K562 (cell line): ENCODE measurements around the gene EPHB1. TPM values are rescaled to one million over a fixed set of nuclear protein-coding genes. Genes with fewer than 3 reads are reported as not detected.

Experiments used
- ATAC-seq: fragments of 200-7000 bp; cut with Tn5 transposase; 3 replicates; pipeline ENCODE4 v1.9.1; 2020; ENCODE audit warnings: moderate library complexity
- BruUV-seq: library from RNA; stranded (reverse); fragments of 400-500 nt; replicated peaks from 2 replicates; lab custom pipeline; 2021; lab: Mats Ljungman, UMichigan
- CTCF ChIA-PET: fragments of 300-600 bp; formaldehyde crosslinking; extraction: SDS; loops from one replicate; lab custom pipeline; 2021; ENCODE audit warnings: low intra/inter-chr PET ratio; lab: Yijun Ruan, JAX
- POLR2A ChIA-PET: fragments of 300-600, 350-650 bp; sonication (Branson Sonifier 250); formaldehyde crosslinking; extraction: SDS; loops from one replicate; lab custom pipeline; 2021; ENCODE audit warnings: antibody characterized with exemption, inconsistent platforms; lab: Yijun Ruan, JAX
- DNase-seq, 4 experiments: peaks; one replicate each; pipeline versions ENCODE4 v3.0.0 to v3.0.0-alpha.2; 2011 to 2018; ENCODE audit warnings: low spot score in 3 of 4, mixed read lengths in 3 of 4; ENCODE audit errors: extremely low read depth in 1 of 4
- FAIRE-seq: peaks from 2 replicates; lab custom pipeline; 2011; peaks lifted over from hg19 to GRCh38; lab: Jason Lieb, UNC
- H2AFZ ChIP-seq: 2 replicates; pipeline ENCODE4 v1.6.0; 2011; ENCODE audit warnings: low read depth, low read length, control low read depth, inconsistent platforms
- H3K27ac ChIP-seq: fragments of 200-600 bp; 3 replicates; pipeline ENCODE4 v1.8.0; 2011; ENCODE audit warnings: low read depth, mild to moderate bottlenecking, control low read depth, inconsistent platforms, low read length, moderate library complexity, mixed read lengths; ENCODE audit errors: extremely low read depth
- H3K27me3 ChIP-seq, 2 experiments: fragments of 300-600 bp in 1 of 2; 2 replicates in 1 of 2; 3 replicates in 1 of 2; pipeline versions ENCODE4 v1.6.0 to v1.8.0; 2011; ENCODE audit warnings: inconsistent platforms in 2 of 2, low read length in 2 of 2, mild to moderate bottlenecking in 1 of 2, mixed read lengths in 1 of 2, moderate library complexity in 1 of 2; ENCODE audit not compliant: control insufficient read depth in 2 of 2, insufficient read depth in 2 of 2
- H3K36me3 ChIP-seq: fragments of 300-600 bp; 3 replicates; pipeline ENCODE4 v1.8.0; 2011; ENCODE audit warnings: mild to moderate bottlenecking, low read length, inconsistent platforms; ENCODE audit not compliant: control insufficient read depth, insufficient read depth
- H3K4me1 ChIP-seq, 2 experiments: fragments of 200-600 bp in 1 of 2; replicated peaks in 1 of 2; 2 replicates in 1 of 2; 3 replicates in 1 of 2; pipeline versions ENCODE4 v1.5.1 to v1.8.0; 2011; ENCODE audit warnings: inconsistent platforms in 2 of 2, low read length in 2 of 2, mild to moderate bottlenecking in 1 of 2, mixed read lengths in 1 of 2, moderate library complexity in 1 of 2; ENCODE audit not compliant: control insufficient read depth in 2 of 2, insufficient read depth in 2 of 2
- H3K4me2 ChIP-seq: 2 replicates; pipeline ENCODE4 v1.6.1; 2011; ENCODE audit warnings: low read length, control low read depth, inconsistent platforms, mixed read lengths; ENCODE audit not compliant: insufficient read depth
- H3K4me3 ChIP-seq: fragments of 200-600 bp; sonication (generic), shearing (Covaris generic); 2 replicates; pipeline ENCODE4 v1.5.1; 2016; ENCODE audit warnings: control low read depth, inconsistent platforms
- H3K79me2 ChIP-seq: fragments of 200-600 bp; 3 replicates; pipeline ENCODE4 v1.8.0; 2011; ENCODE audit warnings: low read length, inconsistent platforms; ENCODE audit not compliant: control insufficient read depth, insufficient read depth
- H3K9ac ChIP-seq, 2 experiments: 2 replicates each; pipeline versions ENCODE4 v1.6.0 to v1.6.1; 2011; ENCODE audit warnings: low read depth in 2 of 2, low read length in 2 of 2, control low read depth in 1 of 2, inconsistent platforms in 1 of 2, mild to moderate bottlenecking in 1 of 2, mixed read lengths in 1 of 2; ENCODE audit not compliant: insufficient read depth in 1 of 2
- H3K9me1 ChIP-seq: one replicate; pipeline ENCODE4 v1.6.0; 2011; ENCODE audit warnings: inconsistent platforms, mild to moderate bottlenecking, low read length, moderate library complexity; ENCODE audit not compliant: control insufficient read depth, insufficient read depth
- H3K9me3 ChIP-seq: replicated peaks from 2 replicates; pipeline ENCODE4 v1.5.1; 2011; ENCODE audit warnings: low read depth, low read length, inconsistent platforms; ENCODE audit not compliant: control insufficient read depth, insufficient read depth
- H4K20me1 ChIP-seq: replicated peaks from 2 replicates; pipeline ENCODE4 v1.6.1; 2011; ENCODE audit warnings: low read length, inconsistent platforms, mixed read lengths; ENCODE audit not compliant: control insufficient read depth, insufficient read depth
- E2F5 ChIP-seq: sonication (generic); formaldehyde crosslinking; IDR thresholded peaks from 2 replicates; pipeline ENCODE4 v1.8.0; 2022; ENCODE audit warnings: mild to moderate bottlenecking, missing genetic modification reagents
- FOXK1 ChIP-seq: sonication (generic); formaldehyde crosslinking; IDR thresholded peaks from 2 replicates; pipeline ENCODE4 v1.8.0; 2022; ENCODE audit warnings: missing genetic modification reagents, mild to moderate bottlenecking, borderline replicate concordance
- RBFOX2 ChIP-seq: fragments of 200-400 bp; formaldehyde crosslinking; IDR thresholded peaks from 2 replicates; pipeline ENCODE4 v1.6.1; 2017; ENCODE audit warnings: low read depth, mild to moderate bottlenecking, low read length, moderate library complexity
- THRB ChIP-seq: fragments of 450-650 bp; formaldehyde crosslinking; conservative IDR thresholded peaks from 2 replicates; pipeline ENCODE4 v1.4.0; 2022; ENCODE audit warnings: mild to moderate bottlenecking, missing genetic modification characterization
- ZNF121 ChIP-seq: sonication (generic); formaldehyde crosslinking; conservative IDR thresholded peaks from 2 replicates; pipeline ENCODE4 v1.8.0; 2022; ENCODE audit warnings: missing genetic modification reagents
- WGBS: fragments of 100-300 bp; shearing (Covaris generic); methylation state at CpG from one replicate; pipeline ENCODE4 v1.1.6; 2016; ENCODE audit warnings: low coverage, mixed read lengths; ENCODE audit not compliant: insufficient coverage; ENCODE audit errors: missing lambda C conversion rate; 5-methylcytosine and 5-hydroxymethylcytosine counted together
- in situ Hi-C: fragments of 300-500 bp; cut with MboI; formaldehyde crosslinking; loops from 4 replicates; pipeline ENCODE4 v1.15.0; 2018; ENCODE audit warnings: inconsistent platforms, mixed read lengths
- intact Hi-C: fragments of 100-400 bp; cut with micrococcal nuclease; formaldehyde crosslinking; loops from 2 replicates; pipeline ENCODE4 v1.14.2; 2022
- polyA plus RNA-seq, 8 experiments: library from polyadenylated mRNA; depleted of rRNA in 4 of 8; stranded (reverse) in 5 of 8; unstranded in 3 of 8; fragments of >200 nt; fragmentation: Nextera tagmentation in 2 of 8; fragmentation: Illumina TruSeq in 1 of 8; extraction: Ambion mirVana in 2 of 8; extraction: Trizol in 1 of 8; gene quantifications; 2 replicates each; pipeline versions ENCODE4 v1.2.1 to v1.2.3, GENCODE V29; 2011 to 2014; ENCODE audit warnings: inconsistent platforms in 1 of 8, missing spikeins in 1 of 8
- total RNA-seq, 7 experiments: library from RNA; depleted of rRNA in 6 of 7; stranded (reverse); fragments of >200 nt in 6 of 7; fragmentation: Illumina TruSeq in 2 of 7; extraction: Trizol in 2 of 7; gene quantifications; 2 replicates each; pipeline versions ENCODE4 v1.2.1 to v1.2.3, GENCODE V29; 2011 to 2021; ENCODE audit warnings: low replicate concordance in 1 of 7

Gene EPHB1
- total and polyA plus RNA-seq, 9 of the 15 experiments (the other 6 are each of a cell fraction or from before 2014, with no cell fraction given): 0.29 TPM; not detected in 8

- no peak for TF ChIP-seq E2F5
- TF ChIP-seq THRB (CRISPR knock-in tag): no peak
Measured at GRCh38 chr3:135203026-135203425, 408.0 kb downstream of the EPHB1 start (continued).

- POLR2A ChIA-PET: no interaction called here
- H2AFZ ChIP-seq: no peak overlapping the region
- WGBS: 2% methylated on average over 5 of the region's 5 CpGs
- intact Hi-C loops: no loop called here
- no peak overlapping the region for H3K4me3 ChIP-seq
- no peaks in the 10 kb centered on the region for H3K27me3 ChIP-seq
- in situ Hi-C loops: no loop called here
- CTCF ChIA-PET: no interaction called here
- TF ChIP-seq RBFOX2: no peak
- no peak for TF ChIP-seq ZNF121 (CRISPR knock-in tag)
- TF ChIP-seq FOXK1 (CRISPR knock-in tag): no peak
- no peak overlapping the region for H3K9ac ChIP-seq
- H3K4me1 ChIP-seq: no peaks in the 10 kb centered on the region
- no peak for DNase-seq
- H3K79me2 ChIP-seq: no peaks in the 10 kb centered on the region
- no TSS peak for BruUV-seq
- FAIRE-seq: no peak
- no peak overlapping the region for H3K4me2 ChIP-seq
- H3K27ac ChIP-seq: no peak overlapping the region
- H3K36me3 ChIP-seq: no peaks in the 10 kb centered on the region
- no peaks in the 10 kb centered on the region for H4K20me1 ChIP-seq
- no peaks in the 10 kb centered on the region for H3K9me1 ChIP-seq
- no peaks in the 10 kb centered on the region for H3K9me3 ChIP-seq
- no peak for ATAC-seq
Measured at GRCh38 chr3:135213213-135213612, 418.2 kb downstream of the EPHB1 start.
